ENCODE data around the gene SLC4A7. TPM values are rescaled to one million over a fixed set of nuclear protein-coding genes. Genes with fewer than 3 reads are reported as not detected.

Gene SLC4A7
- total and polyA plus RNA-seq, 2 donors (not counting 3 experiments of a cell fraction or from before 2014, with no cell fraction given), result 7.8 to 50.9 TPM

DNA sequence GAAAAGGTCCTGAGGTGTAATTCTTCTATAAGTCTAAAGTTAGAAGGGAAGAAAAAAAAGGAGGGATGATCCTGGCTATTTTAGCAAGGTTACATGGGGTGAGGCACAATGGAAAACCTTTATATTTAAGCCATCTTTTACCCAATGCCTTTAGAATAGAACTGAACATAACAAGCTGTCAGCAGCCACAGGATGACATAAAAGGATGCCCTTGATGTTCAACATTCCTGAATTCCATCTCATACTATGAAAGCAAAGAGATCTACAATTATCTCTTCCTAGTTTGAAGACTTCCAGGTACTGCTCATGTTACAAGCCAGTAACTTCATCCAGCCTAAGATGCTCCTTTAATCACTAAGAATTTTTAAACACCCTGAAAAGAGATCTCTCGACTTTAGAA is 141.9 kb downstream of the SLC4A7 start:
- no peak overlapping the region for H3K4me3 ChIP-seq (replicated peaks in 1 of 3; ENCODE audit: insufficient read depth in 1 of 3, low read depth in 1 of 3, low read length in 3 of 3)
- H3K79me2 ChIP-seq (ENCODE audit: control insufficient read depth, insufficient read depth, low read length), result no peaks in the 10 kb centered on the region
- FAIRE-seq (no peak), DNase-seq (ENCODE audit: low read depth, low spot score) (no peak)
- no peaks in the 10 kb centered on the region for H4K20me1 ChIP-seq (replicated peaks; ENCODE audit: control insufficient read depth, extremely low read depth, insufficient read depth, low read length)
- H3K9ac ChIP-seq (replicated peaks; ENCODE audit: extremely low read depth, insufficient read depth, low read length), result no peak overlapping the region
- H2AFZ ChIP-seq (ENCODE audit: low read depth, low read length), result no peak overlapping the region
- no peaks in the 10 kb centered on the region for H3K27me3 ChIP-seq (ENCODE audit: control insufficient read depth in 2 of 2, insufficient read depth in 2 of 2, low read length in 2 of 2)
- TF ChIP-seq POLR2AphosphoS5 (IDR thresholded peaks at IDR 0.05; ENCODE audit: insufficient read depth, low read depth, low read length) (no peak), FOS (IDR thresholded peaks at IDR 0.05; ENCODE audit: borderline replicate concordance, insufficient read depth, low read length) (no peak), JUN (IDR thresholded peaks at IDR 0.05; ENCODE audit: borderline replicate concordance, insufficient read depth, insufficient read length, low read depth) (no peak), POLR2A (IDR thresholded peaks at IDR 0.05; ENCODE audit: low read depth, low read length) (no peak), MYC (IDR thresholded peaks at IDR 0.05; ENCODE audit: low read depth, low read length) (no peak), GATA2 (IDR thresholded peaks at IDR 0.05; ENCODE audit: insufficient read depth, insufficient read length, low read depth, low read length) (no peak), EZH2 (IDR thresholded peaks at IDR 0.05; ENCODE audit: borderline replicate concordance, low read depth, low read length, severe bottlenecking) (no peak)
- TF ChIP-seq, protein P1, sequence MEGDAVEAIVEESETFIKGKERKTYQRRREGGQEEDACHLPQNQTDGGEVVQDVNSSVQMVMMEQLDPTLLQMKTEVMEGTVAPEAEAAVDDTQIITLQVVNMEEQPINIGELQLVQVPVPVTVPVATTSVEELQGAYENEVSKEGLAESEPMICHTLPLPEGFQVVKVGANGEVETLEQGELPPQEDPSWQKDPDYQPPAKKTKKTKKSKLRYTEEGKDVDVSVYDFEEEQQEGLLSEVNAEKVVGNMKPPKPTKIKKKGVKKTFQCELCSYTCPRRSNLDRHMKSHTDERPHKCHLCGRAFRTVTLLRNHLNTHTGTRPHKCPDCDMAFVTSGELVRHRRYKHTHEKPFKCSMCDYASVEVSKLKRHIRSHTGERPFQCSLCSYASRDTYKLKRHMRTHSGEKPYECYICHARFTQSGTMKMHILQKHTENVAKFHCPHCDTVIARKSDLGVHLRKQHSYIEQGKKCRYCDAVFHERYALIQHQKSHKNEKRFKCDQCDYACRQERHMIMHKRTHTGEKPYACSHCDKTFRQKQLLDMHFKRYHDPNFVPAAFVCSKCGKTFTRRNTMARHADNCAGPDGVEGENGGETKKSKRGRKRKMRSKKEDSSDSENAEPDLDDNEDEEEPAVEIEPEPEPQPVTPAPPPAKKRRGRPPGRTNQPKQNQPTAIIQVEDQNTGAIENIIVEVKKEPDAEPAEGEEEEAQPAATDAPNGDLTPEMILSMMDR (IDR thresholded peaks at IDR 0.05; ENCODE audit: extremely low read depth in 1 of 2, insufficient read depth in 1 of 2, low read depth in 1 of 2, low read length in 2 of 2), result no peak
- TF ChIP-seq, protein P2, sequence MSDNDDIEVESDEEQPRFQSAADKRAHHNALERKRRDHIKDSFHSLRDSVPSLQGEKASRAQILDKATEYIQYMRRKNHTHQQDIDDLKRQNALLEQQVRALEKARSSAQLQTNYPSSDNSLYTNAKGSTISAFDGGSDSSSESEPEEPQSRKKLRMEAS (IDR thresholded peaks at IDR 0.05; ENCODE audit: insufficient read depth, insufficient read length), result no peak
- ChIA-PET POLR2A (no interaction called here), CTCF (no interaction called here)
- H3K9me1 ChIP-seq (replicated peaks; ENCODE audit: control insufficient read depth, extremely low read depth, insufficient read depth, low read length), result no peaks in the 10 kb centered on the region
- H3K4me1 ChIP-seq (ENCODE audit: control insufficient read depth, extremely low read depth, insufficient read depth, low read length), result no peaks in the 10 kb centered on the region
- intact Hi-C loops (cut with micrococcal nuclease) (no loop called here), dilution Hi-C loops (cut with MboI; ENCODE audit: extremely low pct_ligation_motif_present, low sequenced_read_pairs) (no loop called here)
- BruUV-seq (replicated peaks), result no TSS peak
- no peaks in the 10 kb centered on the region for H3K36me3 ChIP-seq (ENCODE audit: control insufficient read depth in 2 of 2, extremely low read depth in 1 of 2, insufficient read depth in 2 of 2, low read length in 2 of 2)
- no peak overlapping the region for H3K27ac ChIP-seq (ENCODE audit: insufficient read depth, low read depth, low read length)
- H3K4me2 ChIP-seq (ENCODE audit: insufficient read depth, low read length), result no peak overlapping the region
- no peaks in the 10 kb centered on the region for H3K9me3 ChIP-seq (replicated peaks; ENCODE audit: control insufficient read depth, insufficient read depth, low read length)

All from endothelial cell of umbilical vein (primary cell).